ENCODE measurements around the gene TMF1.
A peak's percentile ranks its signal among the peaks of the same experiment; 100 is the strongest.

The TMF1 gene

GRCh38 chr3:68972358-68972979 is 79.7 kb downstream of the TMF1 start:
- peak; percentile 57 for DNase-seq
